Neural cell (in vitro differentiated cells): Measurements from ENCODE around the gene RFC5. TPM values are rescaled to one million over a fixed set of nuclear protein-coding genes. Genes with fewer than 3 reads are reported as not detected.

Experiments
- H2AFZ ChIP-seq: fragments of 200-600, 300-800 bp; sonication (generic), shearing (Covaris generic); 2 replicates; pipeline ENCODE4 v1.6.0; 2014; ENCODE audit warnings: low read depth, mild to moderate bottlenecking, antibody characterized with exemption, low read length, moderate library complexity
- H3F3A ChIP-seq: fragments of 200-600 bp; shearing (Covaris generic); 2 replicates; pipeline ENCODE4 v1.6.1; 2016; ENCODE audit warnings: mild to moderate bottlenecking, moderate library complexity, mixed read lengths, antibody characterized with exemption, low read length; ENCODE audit not compliant: insufficient read depth, poor library complexity, severe bottlenecking
- H3K27ac ChIP-seq: fragments of 200-600, 300-800 bp; sonication (generic), shearing (Covaris generic); 2 replicates; pipeline ENCODE4 v1.5.1; 2014; ENCODE audit warnings: mild to moderate bottlenecking, low read length, moderate library complexity
- H3K27me3 ChIP-seq: fragments of 300-800, 200-600 bp; sonication (generic), shearing (Covaris generic); 2 replicates; pipeline ENCODE4 v1.6.0; 2014; ENCODE audit warnings: mild to moderate bottlenecking, low read depth, low read length, moderate library complexity; ENCODE audit not compliant: insufficient read depth
- H3K36me3 ChIP-seq: fragments of 300-800, 200-600 bp; sonication (generic), shearing (Covaris generic); 2 replicates; pipeline ENCODE4 v1.5.1; 2014; ENCODE audit warnings: mild to moderate bottlenecking, antibody characterized with exemption, low read length, moderate library complexity; ENCODE audit not compliant: insufficient read depth
- H3K4me2 ChIP-seq: fragments of 300-800, 200-600 bp; sonication (generic), shearing (Covaris generic); 2 replicates; pipeline ENCODE4 v1.6.0; 2014; ENCODE audit warnings: mild to moderate bottlenecking, low read length
- H3K4me3 ChIP-seq: fragments of 300-800, 200-600 bp; sonication (generic), shearing (Covaris generic); 2 replicates; pipeline ENCODE4 v1.5.1; 2014; ENCODE audit warnings: mild to moderate bottlenecking, low read length, moderate library complexity
- H3K79me2 ChIP-seq: fragments of 200-600 bp; shearing (Covaris generic); replicated peaks from 2 replicates; pipeline ENCODE4 v1.6.0; 2014; ENCODE audit warnings: mild to moderate bottlenecking, low read length, moderate library complexity; ENCODE audit not compliant: insufficient read depth
- H3K9ac ChIP-seq: fragments of 300-800, 200-600 bp; sonication (generic), shearing (Covaris generic); 2 replicates; pipeline ENCODE4 v1.6.1; 2016; ENCODE audit warnings: mild to moderate bottlenecking, low read length, mixed read lengths
- H3K9me2 ChIP-seq: fragments of 200-600 bp; shearing (Covaris generic); 2 replicates; pipeline ENCODE4 v1.6.1; 2016; ENCODE audit warnings: mild to moderate bottlenecking, low read length, mixed read lengths; ENCODE audit not compliant: insufficient read depth
- H3K9me3 ChIP-seq: fragments of 200-600, 300-800 bp; sonication (generic), shearing (Covaris generic); 2 replicates; pipeline ENCODE4 v1.6.1; 2016; ENCODE audit warnings: mild to moderate bottlenecking, mixed run types, low read length, moderate library complexity, mixed read lengths
- H4K20me1 ChIP-seq: fragments of 200-600 bp; shearing (Covaris generic); 2 replicates; pipeline ENCODE4 v1.6.1; 2016; ENCODE audit warnings: mild to moderate bottlenecking, mixed run types; ENCODE audit not compliant: insufficient read depth
- EP300 ChIP-seq: fragments of 450-650 bp; conservative IDR thresholded peaks from 2 replicates; pipeline ENCODE4 v1.6.1; 2014; ENCODE audit warnings: antibody characterized with exemption, mild to moderate bottlenecking, moderate library complexity; ENCODE audit not compliant: poor library complexity, severe bottlenecking
- EZH2 ChIP-seq: fragments of 200-600, 300-800 bp; shearing (Covaris generic), sonication (generic); IDR thresholded peaks from 2 replicates; pipeline ENCODE4 v1.6.1; 2014; ENCODE audit warnings: antibody characterized with exemption, low read length, borderline replicate concordance, mild to moderate bottlenecking; ENCODE audit not compliant: insufficient read depth, poor library complexity, severe bottlenecking
- MXI1 ChIP-seq: fragments of 450-650 bp; conservative IDR thresholded peaks from 2 replicates; pipeline ENCODE4 v1.6.1; 2014; ENCODE audit warnings: antibody characterized with exemption, mild to moderate bottlenecking; ENCODE audit not compliant: poor library complexity, severe bottlenecking
- POLR2AphosphoS5 ChIP-seq: IDR thresholded peaks from 2 replicates; pipeline ENCODE4 v1.6.1; 2012
- RAD21 ChIP-seq: fragments of 450-650 bp; conservative IDR thresholded peaks from 2 replicates; pipeline ENCODE4 v1.6.1; 2014; ENCODE audit warnings: antibody characterized with exemption, mild to moderate bottlenecking, moderate library complexity
- SMC3 ChIP-seq: fragments of 450-650 bp; conservative IDR thresholded peaks from 2 replicates; pipeline ENCODE4 v1.6.1; 2014; ENCODE audit warnings: antibody characterized with exemption, mild to moderate bottlenecking, moderate library complexity; ENCODE audit not compliant: poor library complexity
- TAF1 ChIP-seq: IDR thresholded peaks from 2 replicates; pipeline ENCODE4 v1.6.1; 2012; ENCODE audit warnings: low read depth
- polyA plus RNA-seq: library from polyadenylated mRNA; depleted of rRNA; stranded (reverse); fragments of >200 nt; gene quantifications from 2 replicates; pipeline ENCODE4 v1.2.3, GENCODE V29; 2014
- TF ChIP-seq, protein P1 (sequence below): IDR thresholded peaks from 2 replicates; pipeline ENCODE4 v1.6.1; 2012; ENCODE audit warnings: borderline replicate concordance
- TF ChIP-seq, protein P2 (sequence below): fragments of 450-650 bp; IDR thresholded peaks from 2 replicates; pipeline ENCODE4 v1.5.1; 2014; ENCODE audit warnings: antibody characterized with exemption, mild to moderate bottlenecking, moderate library complexity; ENCODE audit not compliant: poor library complexity, severe bottlenecking

The RFC5 gene
- polyA plus RNA-seq, 1 donor from 2014 or later, result 39.4 TPM

DNA sequence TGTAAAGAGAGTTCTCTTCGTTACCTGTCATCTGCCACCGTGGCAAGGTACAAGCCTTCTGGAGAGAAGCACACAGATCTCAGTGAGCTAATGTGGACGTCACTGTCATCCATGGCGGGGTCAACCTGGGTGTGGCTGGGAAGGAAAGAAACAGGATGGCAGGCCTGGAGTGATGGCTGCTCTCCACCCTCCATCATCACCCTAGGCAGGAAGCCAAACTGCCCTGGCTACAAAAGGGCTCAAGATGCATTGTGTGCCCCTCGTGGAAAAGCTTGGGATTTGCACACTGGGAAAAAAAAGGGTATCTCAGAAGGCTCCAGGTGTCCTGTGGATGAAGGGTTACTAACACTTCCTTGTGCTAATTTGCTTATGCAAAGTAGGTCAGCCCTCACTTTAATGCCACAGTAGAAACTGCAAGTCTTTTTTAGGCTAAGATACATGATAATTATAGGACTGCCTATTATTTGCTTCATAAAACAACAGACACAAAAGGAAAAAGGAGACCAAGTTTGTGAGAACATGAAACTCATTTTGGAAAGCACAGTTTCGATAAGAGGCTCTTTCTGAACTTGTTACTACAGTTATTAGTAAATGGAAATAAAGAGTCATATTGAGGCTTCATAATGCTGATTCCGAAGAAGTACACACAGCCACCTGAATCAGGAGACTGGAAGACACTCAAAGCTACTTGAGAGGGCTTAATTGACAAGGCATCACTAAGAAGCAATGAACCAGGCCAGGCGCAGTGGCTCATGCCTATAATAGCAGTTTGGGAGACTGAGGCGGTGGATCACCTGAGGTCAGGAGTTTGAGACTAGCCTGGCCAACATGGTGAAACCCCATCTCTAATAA lies 18.9 kb downstream of the RFC5 start:
- no peak overlapping the region for H3K27ac ChIP-seq
- H2AFZ ChIP-seq, result no peak overlapping the region

DNA sequence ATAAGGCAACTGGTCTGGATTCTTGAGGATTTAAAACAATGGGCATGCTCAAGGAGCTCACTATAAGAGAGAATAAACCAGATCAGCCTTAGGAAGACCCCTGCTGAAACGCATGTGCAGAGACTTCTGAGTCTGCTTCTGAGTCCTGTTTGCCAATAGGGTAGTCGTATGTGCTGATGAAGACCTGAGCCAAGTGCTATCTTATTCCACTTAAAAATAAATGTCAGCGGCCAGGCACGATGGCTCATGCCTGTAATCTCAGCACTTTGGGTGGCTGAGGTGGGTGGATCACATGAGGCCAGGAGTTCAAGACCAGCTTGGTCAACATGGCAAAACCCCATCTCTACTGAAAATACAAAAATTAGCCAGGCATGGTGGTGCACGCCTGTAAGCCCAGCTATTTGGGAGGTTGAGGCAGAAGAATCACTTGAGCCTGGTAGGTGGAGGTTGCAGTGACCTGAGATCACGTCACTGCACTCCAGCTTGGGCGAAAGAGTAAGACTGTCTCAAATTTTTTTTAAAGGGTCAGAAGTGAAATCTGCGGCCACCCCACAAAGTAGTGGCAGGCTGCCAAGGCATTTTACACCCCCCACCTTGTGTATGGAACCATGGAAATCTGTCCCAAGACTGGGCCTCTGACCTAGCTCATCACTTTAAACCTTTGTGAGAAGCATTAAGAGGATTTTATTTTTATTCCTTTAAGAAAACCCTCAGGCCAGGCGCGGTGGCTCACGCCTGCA lies 20.3 kb downstream of the RFC5 start:
- TF ChIP-seq, protein P1, sequence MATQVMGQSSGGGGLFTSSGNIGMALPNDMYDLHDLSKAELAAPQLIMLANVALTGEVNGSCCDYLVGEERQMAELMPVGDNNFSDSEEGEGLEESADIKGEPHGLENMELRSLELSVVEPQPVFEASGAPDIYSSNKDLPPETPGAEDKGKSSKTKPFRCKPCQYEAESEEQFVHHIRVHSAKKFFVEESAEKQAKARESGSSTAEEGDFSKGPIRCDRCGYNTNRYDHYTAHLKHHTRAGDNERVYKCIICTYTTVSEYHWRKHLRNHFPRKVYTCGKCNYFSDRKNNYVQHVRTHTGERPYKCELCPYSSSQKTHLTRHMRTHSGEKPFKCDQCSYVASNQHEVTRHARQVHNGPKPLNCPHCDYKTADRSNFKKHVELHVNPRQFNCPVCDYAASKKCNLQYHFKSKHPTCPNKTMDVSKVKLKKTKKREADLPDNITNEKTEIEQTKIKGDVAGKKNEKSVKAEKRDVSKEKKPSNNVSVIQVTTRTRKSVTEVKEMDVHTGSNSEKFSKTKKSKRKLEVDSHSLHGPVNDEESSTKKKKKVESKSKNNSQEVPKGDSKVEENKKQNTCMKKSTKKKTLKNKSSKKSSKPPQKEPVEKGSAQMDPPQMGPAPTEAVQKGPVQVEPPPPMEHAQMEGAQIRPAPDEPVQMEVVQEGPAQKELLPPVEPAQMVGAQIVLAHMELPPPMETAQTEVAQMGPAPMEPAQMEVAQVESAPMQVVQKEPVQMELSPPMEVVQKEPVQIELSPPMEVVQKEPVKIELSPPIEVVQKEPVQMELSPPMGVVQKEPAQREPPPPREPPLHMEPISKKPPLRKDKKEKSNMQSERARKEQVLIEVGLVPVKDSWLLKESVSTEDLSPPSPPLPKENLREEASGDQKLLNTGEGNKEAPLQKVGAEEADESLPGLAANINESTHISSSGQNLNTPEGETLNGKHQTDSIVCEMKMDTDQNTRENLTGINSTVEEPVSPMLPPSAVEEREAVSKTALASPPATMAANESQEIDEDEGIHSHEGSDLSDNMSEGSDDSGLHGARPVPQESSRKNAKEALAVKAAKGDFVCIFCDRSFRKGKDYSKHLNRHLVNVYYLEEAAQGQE, result no peak
- no peak for TF ChIP-seq TAF1
- Histone ChIP-seq H3K27ac (no peak overlapping the region), H2AFZ (no peak overlapping the region)

More for the DNA sequence above, 18.9 kb downstream of the RFC5 start:
- TF ChIP-seq POLR2AphosphoS5 (no peak), EZH2 (no peak), SMC3 (no peak), EP300 (no peak), MXI1 (no peak), TAF1 (no peak), RAD21 (no peak)
- TF ChIP-seq, protein P2, sequence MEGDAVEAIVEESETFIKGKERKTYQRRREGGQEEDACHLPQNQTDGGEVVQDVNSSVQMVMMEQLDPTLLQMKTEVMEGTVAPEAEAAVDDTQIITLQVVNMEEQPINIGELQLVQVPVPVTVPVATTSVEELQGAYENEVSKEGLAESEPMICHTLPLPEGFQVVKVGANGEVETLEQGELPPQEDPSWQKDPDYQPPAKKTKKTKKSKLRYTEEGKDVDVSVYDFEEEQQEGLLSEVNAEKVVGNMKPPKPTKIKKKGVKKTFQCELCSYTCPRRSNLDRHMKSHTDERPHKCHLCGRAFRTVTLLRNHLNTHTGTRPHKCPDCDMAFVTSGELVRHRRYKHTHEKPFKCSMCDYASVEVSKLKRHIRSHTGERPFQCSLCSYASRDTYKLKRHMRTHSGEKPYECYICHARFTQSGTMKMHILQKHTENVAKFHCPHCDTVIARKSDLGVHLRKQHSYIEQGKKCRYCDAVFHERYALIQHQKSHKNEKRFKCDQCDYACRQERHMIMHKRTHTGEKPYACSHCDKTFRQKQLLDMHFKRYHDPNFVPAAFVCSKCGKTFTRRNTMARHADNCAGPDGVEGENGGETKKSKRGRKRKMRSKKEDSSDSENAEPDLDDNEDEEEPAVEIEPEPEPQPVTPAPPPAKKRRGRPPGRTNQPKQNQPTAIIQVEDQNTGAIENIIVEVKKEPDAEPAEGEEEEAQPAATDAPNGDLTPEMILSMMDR, result no peak
- TF ChIP-seq, protein P1, result no peak
- Histone ChIP-seq H3K27me3 (no peaks in the 10 kb centered on the region), H3K79me2 (no peaks in the 10 kb centered on the region), H3K9me3 (no peaks in the 10 kb centered on the region), H3K36me3 (peaks cover 6% of the 10 kb centered on the region), H3K9ac (no peak overlapping the region), H4K20me1 (no peaks in the 10 kb centered on the region), H3F3A (no peaks in the 10 kb centered on the region), H3K4me2 (no peak overlapping the region), H3K9me2 (no peaks in the 10 kb centered on the region), H3K4me3 (no peak overlapping the region)

More for the DNA sequence above, 20.3 kb downstream of the RFC5 start:
- Histone ChIP-seq H3K36me3 (peaks cover 6% of the 10 kb centered on the region), H3K9me3 (no peaks in the 10 kb centered on the region), H3K9me2 (no peaks in the 10 kb centered on the region), H3K4me2 (no peak overlapping the region), H4K20me1 (no peaks in the 10 kb centered on the region), H3K9ac (no peak overlapping the region), H3K27me3 (no peaks in the 10 kb centered on the region), H3F3A (no peaks in the 10 kb centered on the region), H3K79me2 (no peaks in the 10 kb centered on the region), H3K4me3 (no peak overlapping the region)
